Panc1 (cell line): ENCODE measurements around the gene IRF6.

ENCODE experiments used
- POLR2AphosphoS5 ChIP-seq: IDR thresholded peaks from 2 replicates; pipeline ENCODE4 v1.6.1; 2012; ENCODE audit warnings: mild to moderate bottlenecking, low read depth, low read length, moderate library complexity
- REST ChIP-seq, 2 experiments: IDR thresholded peaks; 2 replicates each; pipeline ENCODE4 v1.6.1; 2011 to 2012; ENCODE audit warnings: low read depth in 2 of 2, control low read depth in 1 of 2, low read length in 1 of 2, mild to moderate bottlenecking in 1 of 2, moderate library complexity in 1 of 2; ENCODE audit not compliant: insufficient read depth in 1 of 2
- SIN3A ChIP-seq: IDR thresholded peaks from 2 replicates; pipeline ENCODE4 v1.6.1; 2012; ENCODE audit warnings: low read depth, mild to moderate bottlenecking, low read length, moderate library complexity, borderline replicate concordance; ENCODE audit not compliant: insufficient read depth
- TCF7L2 ChIP-seq: IDR thresholded peaks from 2 replicates; pipeline ENCODE4 v1.6.1; 2011; ENCODE audit warnings: mild to moderate bottlenecking, low read depth, low read length, inconsistent platforms
- TF ChIP-seq, protein P1 (sequence below): fragments of 450-650 bp; IDR thresholded peaks from 2 replicates; pipeline ENCODE4 v1.5.1; 2017; ENCODE audit warnings: mild to moderate bottlenecking

DNA sequence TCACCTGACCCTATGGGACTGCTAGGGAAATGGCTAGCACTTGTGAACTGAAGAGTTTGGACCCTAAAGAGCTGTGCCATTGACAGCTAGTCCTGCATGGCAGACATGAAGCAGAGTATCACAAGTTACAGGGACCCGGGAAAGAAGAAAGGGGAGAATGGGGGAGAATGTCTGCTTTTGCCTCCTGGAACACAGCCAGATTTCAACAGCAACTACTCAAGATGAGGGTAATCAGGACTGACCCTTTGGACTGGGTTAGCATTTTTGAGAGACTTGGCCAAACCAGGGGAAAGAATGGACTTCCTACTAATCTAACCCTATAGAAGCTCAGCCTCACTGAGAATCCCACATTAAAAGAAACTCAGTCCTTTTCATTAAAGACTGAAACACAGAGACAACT is 13.1 kb upstream of the IRF6 start:
- TF ChIP-seq, protein P1, sequence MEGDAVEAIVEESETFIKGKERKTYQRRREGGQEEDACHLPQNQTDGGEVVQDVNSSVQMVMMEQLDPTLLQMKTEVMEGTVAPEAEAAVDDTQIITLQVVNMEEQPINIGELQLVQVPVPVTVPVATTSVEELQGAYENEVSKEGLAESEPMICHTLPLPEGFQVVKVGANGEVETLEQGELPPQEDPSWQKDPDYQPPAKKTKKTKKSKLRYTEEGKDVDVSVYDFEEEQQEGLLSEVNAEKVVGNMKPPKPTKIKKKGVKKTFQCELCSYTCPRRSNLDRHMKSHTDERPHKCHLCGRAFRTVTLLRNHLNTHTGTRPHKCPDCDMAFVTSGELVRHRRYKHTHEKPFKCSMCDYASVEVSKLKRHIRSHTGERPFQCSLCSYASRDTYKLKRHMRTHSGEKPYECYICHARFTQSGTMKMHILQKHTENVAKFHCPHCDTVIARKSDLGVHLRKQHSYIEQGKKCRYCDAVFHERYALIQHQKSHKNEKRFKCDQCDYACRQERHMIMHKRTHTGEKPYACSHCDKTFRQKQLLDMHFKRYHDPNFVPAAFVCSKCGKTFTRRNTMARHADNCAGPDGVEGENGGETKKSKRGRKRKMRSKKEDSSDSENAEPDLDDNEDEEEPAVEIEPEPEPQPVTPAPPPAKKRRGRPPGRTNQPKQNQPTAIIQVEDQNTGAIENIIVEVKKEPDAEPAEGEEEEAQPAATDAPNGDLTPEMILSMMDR, result no peak
- TF ChIP-seq SIN3A, result no peak
- no peak for TF ChIP-seq POLR2AphosphoS5
- TF ChIP-seq REST (IDR thresholded peaks at IDR 0.05; ENCODE audit: insufficient read depth in 1 of 2, low read depth in 2 of 2, low read length in 1 of 2), result no peak
- no peak for TF ChIP-seq TCF7L2
